ENCODE measurements around the gene FAM107B.

DNA sequence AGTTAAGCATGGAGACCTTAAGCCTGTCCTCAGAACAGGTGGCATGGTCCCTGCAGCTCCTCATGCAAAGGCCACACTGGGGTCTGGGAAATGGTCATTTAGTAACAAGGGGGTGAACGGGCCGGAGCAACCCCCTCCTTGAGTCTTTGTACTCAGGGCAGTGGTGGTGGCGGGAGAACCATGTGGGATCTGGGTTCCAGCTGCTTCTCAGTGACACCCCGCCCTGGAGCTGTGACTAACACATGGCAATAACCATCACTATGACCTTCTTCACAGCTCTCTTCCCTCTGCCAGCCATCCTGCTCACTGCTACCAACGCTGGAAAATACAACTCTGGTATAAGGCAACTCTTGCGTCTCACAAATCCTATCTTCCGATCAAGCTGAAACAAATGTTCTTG is 240.5 kb downstream of the FAM107B start:
- no peak for TF ChIP-seq POLR2A (IDR thresholded peaks at IDR 0.05)
- no peak for TF ChIP-seq CTCF (IDR thresholded peaks at IDR 0.05)

Measured in suprapubic skin (tissue), 3 donors.